ENCODE measurements around the gene FHIP2A.
"Not testable (repeated sequence)": the region's sequence is repeated elsewhere in the genome, so short reads cannot be mapped to it uniquely, and the experiment has no call there.

The FHIP2A gene

GRCh38 chr10:114815791-114816190 is 5.8 kb upstream of the FHIP2A start:
- DNase-seq (ENCODE audit: low read depth, low spot score): no peak

- DNase-seq (ENCODE audit: low read depth, low spot score): no peak
Observed at GRCh38 chr10:114816308-114816707, 5.3 kb upstream of the FHIP2A start.

GRCh38 chr10:114819322-114819721 is 2.3 kb upstream of the FHIP2A start:
- DNase-seq (ENCODE audit: low read depth, low spot score): no peak

DNA sequence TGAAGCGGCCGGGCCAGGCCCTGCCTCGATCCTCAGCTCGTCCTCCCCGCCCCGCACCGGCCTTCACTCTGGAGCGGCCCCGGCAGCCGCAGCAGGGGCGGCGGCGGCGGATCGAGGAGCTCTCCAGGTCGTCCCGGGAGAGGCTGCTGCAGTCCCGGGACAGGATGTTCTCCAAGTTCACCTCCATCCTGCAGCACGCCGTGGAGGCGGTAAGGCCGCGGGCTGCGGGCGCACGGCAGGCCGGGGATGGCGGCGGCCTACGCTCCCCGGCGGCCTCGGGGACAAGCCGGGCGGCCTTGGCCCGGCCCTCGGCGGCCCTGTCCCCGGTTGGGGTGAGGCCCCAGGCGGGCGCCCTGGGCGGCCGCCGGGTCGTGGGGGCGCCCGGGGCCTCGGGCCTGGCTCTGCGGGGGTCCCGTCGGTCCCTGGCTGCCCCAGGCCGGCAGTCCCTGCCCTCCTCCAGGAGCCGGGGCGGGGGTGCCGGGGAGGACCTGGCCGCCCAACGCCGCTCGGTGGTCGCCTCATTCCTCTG is 399 bp downstream of the FHIP2A start:
- DNase-seq (ENCODE audit: low read depth, low spot score): no peak

DNA sequence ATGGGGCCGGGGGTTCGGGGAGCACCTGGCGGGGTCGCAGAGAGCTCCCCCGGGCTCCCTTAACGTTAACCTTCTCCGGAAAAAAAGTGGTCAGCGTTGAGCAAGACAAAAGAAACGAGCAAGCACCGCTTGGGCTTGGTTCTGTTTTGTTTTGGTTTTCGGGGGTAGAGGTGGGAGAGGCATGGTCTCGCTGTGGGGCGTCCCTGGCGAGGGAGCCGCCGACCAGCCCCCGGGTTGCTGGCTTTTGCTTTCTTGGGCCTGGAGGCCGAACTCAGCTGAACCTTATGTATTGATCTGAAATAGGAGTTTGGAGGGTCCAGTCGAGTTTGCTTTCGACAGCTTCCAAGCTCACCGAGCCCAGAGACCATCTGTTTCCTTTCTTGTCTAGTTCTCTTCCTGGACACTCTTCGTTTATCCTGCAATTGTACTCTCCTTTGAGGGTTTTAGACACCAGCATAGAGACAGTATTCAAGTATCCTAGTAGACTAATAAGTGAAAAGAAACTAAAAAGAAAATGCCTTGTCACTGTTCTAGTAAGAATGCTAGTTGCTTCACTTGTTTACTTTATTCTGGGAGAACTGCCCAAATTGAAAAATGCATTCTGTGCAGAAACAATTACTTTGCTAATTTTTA is 980 bp downstream of the FHIP2A start:
- no peak for DNase-seq (ENCODE audit: low read depth, low spot score)

- no peak for DNase-seq (ENCODE audit: low read depth, low spot score)
Observed at GRCh38 chr10:114823077-114823463, 1.5 kb downstream of the FHIP2A start.

DNA sequence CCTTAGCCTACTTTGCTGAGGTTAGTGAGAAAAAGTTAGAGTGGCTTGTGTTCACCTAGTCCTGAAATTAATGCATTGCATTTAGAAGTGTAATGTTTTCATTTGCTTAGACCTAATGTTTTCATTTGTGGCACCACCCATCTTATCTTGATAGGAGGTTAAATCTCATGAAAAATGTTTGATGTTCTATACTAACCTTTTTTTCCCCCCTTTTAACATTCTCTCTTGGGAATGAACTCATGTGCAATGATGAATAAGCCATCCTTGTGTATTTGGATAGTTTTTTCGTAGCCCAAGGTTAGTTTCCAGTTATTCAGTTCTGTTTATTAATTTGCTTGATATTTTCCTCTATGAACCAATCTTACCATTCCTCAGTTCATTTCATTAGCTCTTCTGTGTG is 2.8 kb downstream of the FHIP2A start:
- DNase-seq (ENCODE audit: low read depth, low spot score): no peak

GRCh38 chr10:114825513-114826253 is 4.1 kb downstream of the FHIP2A start:
- DNase-seq (ENCODE audit: low read depth, low spot score): no peak

DNA sequence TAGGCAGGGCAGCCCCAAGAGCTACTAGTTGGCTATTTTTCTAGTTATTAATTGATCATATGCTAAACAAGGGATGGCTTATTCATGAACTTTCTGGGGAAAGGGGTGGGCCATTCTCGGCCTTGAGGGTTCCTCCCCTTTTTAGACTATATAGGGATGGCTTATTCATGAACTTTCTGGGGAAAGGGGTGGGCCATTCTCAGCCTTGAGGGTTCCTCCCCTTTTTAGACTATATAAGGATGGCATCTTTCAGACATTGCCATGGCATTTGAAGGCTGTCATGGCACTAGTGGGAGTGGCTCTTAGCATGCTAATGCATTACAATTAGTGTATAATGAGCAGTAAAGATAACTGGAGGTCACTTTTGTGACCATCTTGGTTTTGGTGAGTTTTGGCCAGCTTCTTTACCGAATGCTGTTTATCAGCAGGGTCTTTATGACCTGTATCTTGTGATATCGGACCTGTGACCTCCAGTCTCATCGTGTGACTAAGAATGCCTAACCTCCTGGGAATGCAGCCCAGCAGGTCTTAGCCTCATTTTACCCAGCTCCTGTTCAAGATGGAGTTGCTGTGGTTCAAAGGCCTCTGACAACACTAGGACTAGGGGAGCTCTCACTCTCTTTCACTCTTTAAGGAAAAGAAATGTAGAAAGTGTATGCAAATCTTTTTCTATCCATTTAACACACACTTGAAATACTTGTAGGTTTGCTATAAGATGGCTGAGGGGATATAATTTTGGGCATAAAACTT is 7.8 kb downstream of the FHIP2A start:
- no peak for DNase-seq (ENCODE audit: low read depth, low spot score)

- DNase-seq (ENCODE audit: low read depth, low spot score): no peak
Observed at GRCh38 chr10:114831186-114831867, 9.7 kb downstream of the FHIP2A start.

- no peak for DNase-seq (ENCODE audit: low read depth, low spot score)
Observed at GRCh38 chr10:114837690-114838089, 16.1 kb downstream of the FHIP2A start.

GRCh38 chr10:114839901-114840300 is 18.3 kb downstream of the FHIP2A start:
- no peak for DNase-seq (ENCODE audit: low read depth, low spot score)

DNA sequence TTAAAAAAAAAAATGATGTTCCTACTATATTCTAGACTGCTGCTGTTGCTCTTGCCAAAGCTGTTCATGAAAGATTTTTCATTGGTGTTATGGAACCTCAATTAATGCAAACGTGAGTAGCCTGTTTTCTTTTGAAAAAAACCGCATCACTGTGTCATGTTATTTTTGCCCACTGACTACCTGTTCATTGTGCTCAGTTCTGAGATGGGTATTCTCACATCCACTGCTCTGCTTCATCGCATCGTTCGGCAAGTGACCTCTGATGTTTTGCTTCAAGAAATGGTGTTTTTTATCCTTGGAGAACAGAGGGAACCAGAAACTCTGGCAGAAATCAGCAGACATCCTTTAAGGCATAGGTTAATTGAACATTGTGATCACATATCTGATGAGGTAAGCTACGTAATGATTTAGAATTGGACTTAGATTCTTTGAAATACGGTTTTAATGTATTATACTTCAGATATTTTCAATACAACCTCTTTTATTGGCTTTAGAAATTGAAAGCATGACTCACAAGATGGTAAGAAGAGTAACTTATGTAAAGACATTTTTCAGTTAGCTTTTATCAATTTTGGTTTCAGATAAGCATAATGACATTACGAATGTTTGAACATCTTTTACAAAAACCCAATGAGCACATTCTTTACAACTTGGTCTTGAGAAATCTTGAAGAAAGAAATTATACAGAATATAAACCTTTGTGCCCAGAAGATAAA is 24.6 kb downstream of the FHIP2A start:
- DNase-seq (ENCODE audit: low read depth, low spot score): no peak

GRCh38 chr10:114847517-114847916 is 25.9 kb downstream of the FHIP2A start:
- not testable (repeated sequence) for DNase-seq (ENCODE audit: low read depth, low spot score)

DNA sequence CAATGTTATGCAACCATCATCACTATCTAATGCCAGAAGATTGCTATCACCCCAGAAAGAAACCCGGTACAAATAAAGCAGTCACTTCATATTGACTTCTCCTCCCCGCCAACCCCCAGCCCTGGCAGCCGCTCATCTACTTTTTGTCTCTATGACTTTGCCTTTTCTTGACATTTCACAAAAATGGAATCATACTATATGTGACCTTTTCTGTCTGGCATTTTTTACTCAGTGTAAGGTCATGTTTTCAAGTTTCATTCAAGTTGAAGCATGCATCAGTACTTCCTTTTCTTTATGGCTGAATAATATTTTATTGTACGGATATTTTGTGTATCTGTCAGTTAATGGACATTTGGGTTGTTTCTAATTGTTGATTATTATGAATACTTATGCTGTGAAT is 28.1 kb downstream of the FHIP2A start:
- DNase-seq (ENCODE audit: low read depth, low spot score): no peak

DNA sequence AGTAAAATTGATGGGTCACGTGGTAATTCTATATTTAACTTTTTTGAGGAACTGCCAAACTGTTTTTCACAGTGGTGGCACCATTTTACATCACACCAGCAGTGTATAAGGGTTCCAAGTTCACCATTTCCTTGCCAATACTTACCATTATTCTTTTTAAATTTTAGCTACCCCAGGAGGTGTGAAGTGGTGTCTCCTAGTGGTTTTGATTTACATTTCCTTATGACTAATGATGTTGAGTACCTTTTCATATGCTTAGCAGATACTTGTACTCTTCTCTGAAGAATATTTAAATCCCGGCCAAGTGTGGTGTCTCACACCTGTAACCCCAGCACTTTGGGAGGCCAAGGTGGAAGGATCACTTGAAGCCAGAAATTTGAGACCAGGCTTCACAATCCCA is 28.5 kb downstream of the FHIP2A start:
- no peak for DNase-seq (ENCODE audit: low read depth, low spot score)

GRCh38 chr10:114851336-114851735 is 29.8 kb downstream of the FHIP2A start:
- DNase-seq (ENCODE audit: low read depth, low spot score): no peak

DNA sequence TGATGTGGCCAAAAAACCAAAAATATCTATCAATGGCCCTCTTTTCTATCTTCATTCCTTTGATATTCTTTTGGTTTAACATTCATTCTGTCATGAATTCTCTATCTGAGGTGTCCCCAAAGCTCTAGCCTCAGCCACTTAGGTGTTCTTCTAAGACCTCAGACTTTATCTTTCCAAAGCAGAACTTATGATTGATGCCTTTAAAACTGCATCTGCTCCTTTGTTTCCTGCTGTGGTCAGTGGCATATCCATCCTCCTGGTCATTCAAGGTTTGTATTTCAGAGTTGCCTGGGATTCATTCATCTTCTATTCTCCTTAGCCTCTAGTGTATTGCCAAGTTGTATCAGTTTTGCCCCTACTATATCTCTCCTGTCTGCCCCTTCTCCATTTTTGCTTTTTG is 30.6 kb downstream of the FHIP2A start:
- no peak for DNase-seq (ENCODE audit: low read depth, low spot score)

DNA sequence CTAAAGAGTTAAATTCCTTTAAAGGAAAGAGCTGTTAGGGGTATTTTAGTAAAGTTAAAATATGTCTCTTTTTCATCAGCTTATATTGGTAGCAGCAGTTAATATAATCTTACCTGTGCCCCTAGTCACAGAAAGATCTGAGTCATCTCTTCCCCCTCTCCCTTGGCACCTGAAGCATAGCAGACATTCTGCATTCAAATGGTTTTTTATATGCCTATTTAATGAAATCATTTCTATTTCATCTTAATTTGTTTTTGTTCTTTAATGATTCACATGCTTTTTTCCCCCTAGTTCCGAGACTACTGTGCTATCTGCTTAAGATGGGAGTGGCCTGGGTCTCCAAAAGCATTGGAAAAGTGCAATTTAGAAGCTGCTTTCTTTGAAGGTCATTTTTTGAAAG is 33.3 kb downstream of the FHIP2A start:
- DNase-seq (ENCODE audit: low read depth, low spot score): no peak

DNA sequence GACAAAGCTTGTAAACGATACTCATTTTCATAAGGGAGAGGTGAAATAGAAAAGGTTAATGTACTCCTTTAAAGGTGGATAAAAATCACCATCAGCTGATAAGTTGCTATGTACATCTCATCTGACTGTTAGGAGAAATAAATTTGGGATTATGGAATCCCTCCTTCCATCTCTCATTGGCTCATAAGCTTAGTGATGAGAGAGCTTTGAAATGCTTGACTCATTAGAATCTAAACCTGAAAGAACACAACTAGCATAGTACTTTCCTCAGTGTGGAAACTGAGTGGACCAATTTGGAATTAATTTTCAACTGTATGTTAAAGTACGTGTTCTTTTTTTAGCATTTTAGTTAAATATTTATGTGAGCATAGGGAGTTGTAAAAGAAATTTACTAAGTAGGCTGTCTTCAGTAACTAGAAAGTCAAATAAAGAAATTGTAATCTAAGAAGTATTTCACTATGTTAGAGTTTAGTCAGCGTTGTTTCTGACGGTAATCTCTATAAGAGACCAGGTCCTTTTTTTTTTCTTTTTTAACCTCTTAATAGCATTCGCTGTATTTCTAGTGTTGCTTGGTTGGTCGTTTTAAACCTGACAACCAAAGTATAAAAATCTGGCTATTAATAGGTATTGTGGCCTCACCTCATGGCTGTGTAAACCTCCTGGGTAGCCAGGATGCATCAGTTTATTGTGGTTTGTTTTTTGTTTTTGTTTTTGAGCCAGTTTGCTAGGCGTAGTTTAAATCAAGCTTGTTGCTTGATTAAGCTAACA is 34.4 kb downstream of the FHIP2A start:
- no peak for DNase-seq (ENCODE audit: low read depth, low spot score)

Measured in smooth muscle cell of the brain vasculature (primary cell).